HFFc6 (cell line): ENCODE results near the gene IL17A. TPM values are rescaled to one million over a fixed set of nuclear protein-coding genes. Genes with fewer than 3 reads are reported as not detected.

Experiments
- DNase-seq: peaks from one replicate; pipeline ENCODE4 v3.0.0-alpha.2; 2018
- H3K27ac Mint-ChIP-seq: 2 replicates; pipeline ENCODE4 v1.8.0; 2020; ENCODE audit warnings: mild to moderate bottlenecking, mixed read lengths
- H3K27me3 Mint-ChIP-seq: 2 replicates; pipeline ENCODE4 v1.8.0; 2021; ENCODE audit warnings: mild to moderate bottlenecking, moderate library complexity, mixed read lengths; ENCODE audit not compliant: insufficient read depth
- H3K36me3 Mint-ChIP-seq: 2 replicates; pipeline ENCODE4 v1.8.0; 2021; ENCODE audit warnings: low read depth, mixed read lengths
- H3K4me1 Mint-ChIP-seq: 2 replicates; pipeline ENCODE4 v1.8.0; 2020; ENCODE audit warnings: low read depth, mixed read lengths
- H3K4me3 Mint-ChIP-seq: 2 replicates; pipeline ENCODE4 v1.8.0; 2020; ENCODE audit warnings: mild to moderate bottlenecking, moderate library complexity, mixed read lengths
- H3K9me3 Mint-ChIP-seq: 2 replicates; pipeline ENCODE4 v1.8.0; 2020; ENCODE audit warnings: mild to moderate bottlenecking, mixed read lengths
- CTCF ChIP-seq: fragments of 200-600 bp; sonication (generic); IDR thresholded peaks from 2 replicates; pipeline ENCODE4 v1.5.0; 2021; ENCODE audit warnings: antibody characterized with exemption, mild to moderate bottlenecking
- total RNA-seq, 6 experiments: library from RNA; stranded (reverse); fragmentation: NEBNext Ultra II Directional; extraction: Animal tissue kit (Norgen Biotek cat#: 25700); gene quantifications; 2 replicates in 1 of 6; 3 replicates in 5 of 6; pipeline ENCODE4 v1.2.3, GENCODE V29; 2021

IL17A gene
- total RNA-seq, 6 experiments from 2014 or later, result not detected

DNA sequence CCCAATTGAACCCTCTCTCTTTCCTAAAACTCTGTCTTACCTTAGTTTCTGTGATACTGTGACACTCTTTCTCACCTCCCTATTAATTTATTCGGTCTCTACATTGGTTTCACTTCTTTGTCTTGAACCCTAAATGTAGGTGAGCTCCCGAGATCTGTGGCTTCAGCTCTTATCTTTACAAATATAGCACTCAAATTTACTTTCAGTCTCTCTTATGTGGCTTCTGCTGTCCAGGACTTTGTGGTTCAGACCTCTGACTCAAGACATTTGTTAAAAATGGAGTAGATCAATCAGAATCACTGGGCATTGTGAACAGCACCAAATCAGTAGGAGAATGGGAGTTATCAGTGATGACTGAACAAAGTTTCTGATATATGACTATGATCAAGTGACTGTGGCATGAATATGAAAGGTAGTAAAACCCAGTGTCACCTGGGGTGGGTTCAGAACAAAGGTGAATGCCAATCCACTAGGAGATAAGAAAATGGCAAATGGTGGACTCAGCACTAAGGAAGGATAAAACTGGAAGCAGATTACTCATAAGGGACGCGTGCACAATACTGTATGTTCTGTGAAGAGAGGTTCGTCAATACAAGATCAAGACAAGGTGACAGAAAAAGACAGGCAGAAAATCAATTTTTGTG is 30.9 kb downstream of the IL17A start:
- TF ChIP-seq CTCF, result no peak
- DNase-seq, result no peak
- no peaks in the 10 kb centered on the region for H3K4me1 Mint-ChIP-seq
- no peaks in the 10 kb centered on the region for H3K9me3 Mint-ChIP-seq
- no peak overlapping the region for H3K27ac Mint-ChIP-seq
- H3K27me3 Mint-ChIP-seq, result peaks cover 12% of the 10 kb centered on the region
- no peak overlapping the region for H3K4me3 Mint-ChIP-seq
- H3K36me3 Mint-ChIP-seq, result no peaks in the 10 kb centered on the region

- DNase-seq, result no peak
- TF ChIP-seq CTCF, result no peak
- no peak overlapping the region for H3K4me3 Mint-ChIP-seq
- H3K27ac Mint-ChIP-seq, result no peak overlapping the region
- no peaks in the 10 kb centered on the region for H3K36me3 Mint-ChIP-seq
- peaks cover 9% of the 10 kb centered on the region for H3K27me3 Mint-ChIP-seq
- H3K4me1 Mint-ChIP-seq, result no peaks in the 10 kb centered on the region
- no peaks in the 10 kb centered on the region for H3K9me3 Mint-ChIP-seq
Measured at GRCh38 chr6:52217761-52218160, 31.6 kb downstream of the IL17A start.

DNA sequence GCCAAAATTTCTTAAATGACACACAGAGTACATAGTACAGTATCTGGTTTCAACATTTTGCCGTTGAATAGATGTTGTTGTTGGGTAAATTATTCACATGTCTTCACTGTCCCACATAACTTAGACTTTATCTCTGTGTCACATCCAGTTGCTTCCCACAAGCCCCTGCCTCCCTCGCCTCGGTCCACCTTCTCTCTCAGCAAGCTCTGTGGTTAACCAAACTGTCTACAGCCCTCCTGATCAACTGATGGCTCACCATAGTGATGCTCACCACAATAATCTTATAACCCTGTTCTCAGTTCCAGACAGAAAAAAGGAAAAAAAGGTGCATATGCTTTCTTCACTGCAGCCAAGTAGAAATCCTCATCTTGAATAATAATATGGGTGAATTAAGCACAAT is 35.1 kb downstream of the IL17A start:
- no peak overlapping the region for H3K4me3 Mint-ChIP-seq
- no peaks in the 10 kb centered on the region for H3K4me1 Mint-ChIP-seq
- H3K27me3 Mint-ChIP-seq, result peaks cover 16% of the 10 kb centered on the region
- no peak for TF ChIP-seq CTCF
- H3K9me3 Mint-ChIP-seq, result no peaks in the 10 kb centered on the region
- DNase-seq, result no peak
- no peaks in the 10 kb centered on the region for H3K36me3 Mint-ChIP-seq
- H3K27ac Mint-ChIP-seq, result no peak overlapping the region

- no peaks in the 10 kb centered on the region for H3K36me3 Mint-ChIP-seq
- DNase-seq, result no peak
- no peak overlapping the region for H3K27ac Mint-ChIP-seq
- H3K4me3 Mint-ChIP-seq, result no peak overlapping the region
- peaks cover 16% of the 10 kb centered on the region for H3K27me3 Mint-ChIP-seq
- TF ChIP-seq CTCF, result no peak
- H3K4me1 Mint-ChIP-seq, result no peaks in the 10 kb centered on the region
- H3K9me3 Mint-ChIP-seq, result no peaks in the 10 kb centered on the region
Measured at GRCh38 chr6:52227495-52227894, 41.3 kb downstream of the IL17A start.

DNA sequence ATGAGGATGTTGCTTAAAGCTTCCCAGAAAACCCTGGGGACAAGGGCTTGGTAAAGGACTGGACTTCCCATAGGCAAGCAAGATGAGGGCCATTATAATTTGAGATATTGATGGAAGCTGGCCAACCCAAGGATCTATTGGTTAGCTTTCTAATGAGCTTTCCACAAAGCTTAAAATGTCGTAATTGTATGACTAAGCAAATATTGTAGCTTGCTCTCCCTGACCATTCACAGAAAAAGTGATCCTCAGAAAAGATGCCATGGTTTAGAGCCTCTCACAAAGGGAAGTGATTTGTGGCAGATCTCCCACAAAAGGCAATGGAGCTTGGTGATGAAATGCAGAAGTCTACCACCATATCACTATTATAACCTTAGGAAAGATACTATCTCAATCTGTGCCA is 44.5 kb downstream of the IL17A start:
- no peak overlapping the region for H3K27ac Mint-ChIP-seq
- no peak for TF ChIP-seq CTCF
- no peaks in the 10 kb centered on the region for H3K9me3 Mint-ChIP-seq
- H3K27me3 Mint-ChIP-seq, result peaks cover 6% of the 10 kb centered on the region; the same call in 1 of the 2 replicates
- no peak overlapping the region for H3K4me3 Mint-ChIP-seq
- no peaks in the 10 kb centered on the region for H3K4me1 Mint-ChIP-seq
- no peak for DNase-seq
- H3K36me3 Mint-ChIP-seq, result no peaks in the 10 kb centered on the region
